Omental fat pad (tissue), 4 donors: ENCODE data around the gene CYLC1. TPM values are rescaled to one million over a fixed set of nuclear protein-coding genes. Genes with fewer than 3 reads are reported as not detected.

Source experiments
- ATAC-seq: fragments of 150-250 bp; one replicate; pipeline ENCODE4 v1.9.1; 2016; ENCODE audit warnings: mild to moderate bottlenecking, moderate library complexity; ENCODE audit not compliant: low FRiP score
- DNase-seq: peaks from one replicate; pipeline ENCODE4 v3.0.0-alpha.2; 2019; ENCODE audit warnings: low spot score
- total RNA-seq, 4 donors: library from RNA; depleted of rRNA; stranded (reverse); fragments of >200 nt; gene quantifications; one replicate each; pipeline ENCODE4 v1.1.0, GENCODE V29; 2016
- TF ChIP-seq, protein P1 (sequence below), 3 donors: fragments of 450-650 bp; IDR thresholded peaks; one replicate each; pipeline ENCODE4 v1.5.1; 2016 to 2017; ENCODE audit warnings: antibody characterized with exemption in 3 of 3, mild to moderate bottlenecking in 3 of 3, moderate library complexity in 2 of 3

Gene CYLC1
- total RNA-seq, 4 donors from 2014 or later, result not detected

DNA sequence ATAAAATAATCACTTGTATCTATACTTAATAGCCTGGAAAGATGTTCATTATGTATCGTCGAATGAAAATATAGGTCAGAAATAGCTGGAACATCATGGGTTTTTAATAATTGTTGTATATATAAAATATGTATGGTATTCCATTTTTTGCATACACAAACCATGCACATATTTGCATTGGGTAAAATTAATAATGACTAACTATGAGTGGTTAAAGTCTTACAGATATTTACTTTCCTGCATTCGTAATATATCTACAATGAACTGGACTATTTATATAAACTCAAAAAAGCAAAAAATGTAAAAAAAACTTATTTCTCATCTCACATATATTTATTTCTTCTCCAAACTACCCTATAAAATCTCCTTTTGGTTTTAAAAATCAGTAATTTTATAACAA lies 46.0 kb downstream of the CYLC1 start:
- DNase-seq (no peak), ATAC-seq (no peak)
- TF ChIP-seq, protein P1, sequence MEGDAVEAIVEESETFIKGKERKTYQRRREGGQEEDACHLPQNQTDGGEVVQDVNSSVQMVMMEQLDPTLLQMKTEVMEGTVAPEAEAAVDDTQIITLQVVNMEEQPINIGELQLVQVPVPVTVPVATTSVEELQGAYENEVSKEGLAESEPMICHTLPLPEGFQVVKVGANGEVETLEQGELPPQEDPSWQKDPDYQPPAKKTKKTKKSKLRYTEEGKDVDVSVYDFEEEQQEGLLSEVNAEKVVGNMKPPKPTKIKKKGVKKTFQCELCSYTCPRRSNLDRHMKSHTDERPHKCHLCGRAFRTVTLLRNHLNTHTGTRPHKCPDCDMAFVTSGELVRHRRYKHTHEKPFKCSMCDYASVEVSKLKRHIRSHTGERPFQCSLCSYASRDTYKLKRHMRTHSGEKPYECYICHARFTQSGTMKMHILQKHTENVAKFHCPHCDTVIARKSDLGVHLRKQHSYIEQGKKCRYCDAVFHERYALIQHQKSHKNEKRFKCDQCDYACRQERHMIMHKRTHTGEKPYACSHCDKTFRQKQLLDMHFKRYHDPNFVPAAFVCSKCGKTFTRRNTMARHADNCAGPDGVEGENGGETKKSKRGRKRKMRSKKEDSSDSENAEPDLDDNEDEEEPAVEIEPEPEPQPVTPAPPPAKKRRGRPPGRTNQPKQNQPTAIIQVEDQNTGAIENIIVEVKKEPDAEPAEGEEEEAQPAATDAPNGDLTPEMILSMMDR (IDR thresholded peaks at IDR 0.05), result no peak

DNA sequence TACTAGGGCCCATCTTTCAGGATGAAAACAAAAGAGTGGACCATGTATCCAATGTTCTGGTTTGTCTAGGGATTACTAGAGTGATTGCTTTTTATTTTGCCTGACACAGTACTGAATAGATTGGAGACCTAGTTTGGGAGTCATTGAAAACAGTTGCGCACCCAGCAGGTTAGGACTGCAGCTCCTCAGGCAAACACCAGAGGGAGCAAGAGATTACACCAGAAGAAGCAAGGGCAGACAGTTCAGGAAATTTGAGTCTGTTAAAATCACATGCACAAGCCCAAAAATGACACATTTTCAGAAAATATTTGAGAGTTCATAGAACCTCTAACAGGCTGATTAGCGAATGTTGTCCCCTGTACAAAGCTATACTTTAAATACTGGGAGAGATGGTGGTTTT lies 55.6 kb downstream of the CYLC1 start:
- TF ChIP-seq, protein P1 (IDR thresholded peaks at IDR 0.05), result no peak
- ATAC-seq (no peak), DNase-seq (no peak)

DNA sequence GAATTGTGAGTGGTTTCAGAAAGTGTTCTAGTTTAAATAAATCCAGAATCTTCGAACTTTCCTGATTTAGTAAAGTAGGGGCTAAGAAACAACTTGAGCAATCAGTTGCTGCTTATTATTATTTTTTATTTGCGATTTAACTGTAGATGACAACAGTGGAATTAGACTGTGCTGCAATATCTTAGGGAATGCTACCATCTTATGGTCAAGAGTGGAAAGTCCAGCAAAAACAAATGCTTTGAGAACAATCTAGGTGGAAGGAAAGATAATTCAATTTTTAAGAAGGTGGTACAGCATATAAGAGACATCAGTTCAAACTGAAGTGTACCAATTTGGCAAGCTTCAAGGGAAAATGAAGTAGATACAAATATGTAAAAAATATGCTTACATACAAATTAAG lies 73.3 kb downstream of the CYLC1 start:
- DNase-seq (no peak), ATAC-seq (no peak)
- TF ChIP-seq, protein P1 (IDR thresholded peaks at IDR 0.05), result no peak
